H1 (cell line): Measurements from ENCODE around the gene CEACAM8.
"Not testable (repeated sequence)": the region's sequence is repeated elsewhere in the genome, so short reads cannot be mapped to it uniquely, and the experiment has no call there.

Experiments used
- EP300 ChIP-seq, 2 experiments: IDR thresholded peaks; 1 replicate in 1 of 2; 2 replicates in 1 of 2; pipeline ENCODE4 v1.6.1; 2011 to 2012; ENCODE audit warnings: low read depth in 2 of 2, low read length in 2 of 2, mild to moderate bottlenecking in 2 of 2, borderline replicate concordance in 1 of 2, inconsistent platforms in 1 of 2, moderate library complexity in 1 of 2
- EZH2 ChIP-seq: fragments of 200-600 bp; sonication (generic); IDR thresholded peaks from 2 replicates; pipeline ENCODE4 v1.7.1; 2012; ENCODE audit warnings: low read depth, mild to moderate bottlenecking, moderate library complexity, low read length, inconsistent platforms; ENCODE audit not compliant: severe bottlenecking
- MAFK ChIP-seq: IDR thresholded peaks from 2 replicates; pipeline ENCODE4 v1.6.1; 2012; ENCODE audit warnings: low read depth, mild to moderate bottlenecking, improper control_type of control experiment, low read length
- NRF1 ChIP-seq: IDR thresholded peaks from 2 replicates; pipeline ENCODE4 v1.6.1; 2011; ENCODE audit warnings: mild to moderate bottlenecking, low read depth, low read length, improper control_type of control experiment
- POLR2AphosphoS5 ChIP-seq: IDR thresholded peaks from 2 replicates; pipeline ENCODE4 v1.6.1; 2011; ENCODE audit warnings: low read depth, low read length
- RAD21 ChIP-seq, 2 experiments: IDR thresholded peaks in 1 of 2; conservative IDR thresholded peaks in 1 of 2; 2 replicates each; pipeline ENCODE4 v1.6.1; 2011; ENCODE audit warnings: low read depth in 2 of 2, low read length in 2 of 2, improper control_type of control experiment in 1 of 2, inconsistent platforms in 1 of 2, mild to moderate bottlenecking in 1 of 2, moderate library complexity in 1 of 2
- SP2 ChIP-seq: IDR thresholded peaks from 2 replicates; pipeline ENCODE4 v1.6.1; 2012; ENCODE audit warnings: mild to moderate bottlenecking, low read length, inconsistent platforms
- TF ChIP-seq, protein P1 (sequence below): IDR thresholded peaks from 2 replicates; pipeline ENCODE4 v1.6.1; 2011; ENCODE audit warnings: low read depth, mild to moderate bottlenecking, low read length; ENCODE audit not compliant: insufficient read depth
- TF ChIP-seq, protein P2 (sequence below), 3 experiments: IDR thresholded peaks; 1 replicate in 2 of 3; 2 replicates in 1 of 3; pipeline versions ENCODE4 v1.5.1 to v1.6.1; 2011; ENCODE audit warnings: low read length in 3 of 3, mild to moderate bottlenecking in 3 of 3, inconsistent platforms in 2 of 3, low read depth in 1 of 3, moderate library complexity in 1 of 3; ENCODE audit not compliant: insufficient read depth in 1 of 3; ENCODE audit errors: control extremely low read depth in 1 of 3
- TF ChIP-seq, protein P3 (sequence below): IDR thresholded peaks from 2 replicates; pipeline ENCODE4 v1.6.1; 2012; ENCODE audit warnings: inconsistent platforms

DNA sequence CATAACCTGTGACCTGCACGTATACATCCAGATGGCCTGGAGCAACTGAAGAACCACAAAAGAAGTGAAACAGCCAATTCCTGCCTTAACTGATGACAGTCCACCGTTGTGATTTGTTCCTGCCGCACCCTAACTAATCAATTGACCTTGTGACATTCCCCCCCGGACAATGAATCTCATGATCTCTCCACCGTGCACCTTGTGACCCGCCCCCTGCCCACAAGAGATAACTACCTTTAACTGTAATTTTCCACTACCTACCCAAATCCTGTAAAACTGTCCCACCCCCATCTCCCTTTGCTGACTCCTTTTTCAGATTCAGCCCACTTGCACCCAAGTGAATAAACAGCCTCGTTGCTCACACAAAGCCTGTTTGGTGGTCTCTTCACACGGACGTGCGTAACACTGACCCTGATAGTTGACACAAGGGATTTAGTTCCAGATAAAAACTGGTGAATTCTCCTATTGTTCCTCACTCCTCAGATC lies 37.3 kb downstream of the CEACAM8 start:
- TF ChIP-seq, protein P1, sequence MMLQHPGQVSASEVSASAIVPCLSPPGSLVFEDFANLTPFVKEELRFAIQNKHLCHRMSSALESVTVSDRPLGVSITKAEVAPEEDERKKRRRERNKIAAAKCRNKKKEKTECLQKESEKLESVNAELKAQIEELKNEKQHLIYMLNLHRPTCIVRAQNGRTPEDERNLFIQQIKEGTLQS = not testable (repeated sequence)
- TF ChIP-seq, protein P2, sequence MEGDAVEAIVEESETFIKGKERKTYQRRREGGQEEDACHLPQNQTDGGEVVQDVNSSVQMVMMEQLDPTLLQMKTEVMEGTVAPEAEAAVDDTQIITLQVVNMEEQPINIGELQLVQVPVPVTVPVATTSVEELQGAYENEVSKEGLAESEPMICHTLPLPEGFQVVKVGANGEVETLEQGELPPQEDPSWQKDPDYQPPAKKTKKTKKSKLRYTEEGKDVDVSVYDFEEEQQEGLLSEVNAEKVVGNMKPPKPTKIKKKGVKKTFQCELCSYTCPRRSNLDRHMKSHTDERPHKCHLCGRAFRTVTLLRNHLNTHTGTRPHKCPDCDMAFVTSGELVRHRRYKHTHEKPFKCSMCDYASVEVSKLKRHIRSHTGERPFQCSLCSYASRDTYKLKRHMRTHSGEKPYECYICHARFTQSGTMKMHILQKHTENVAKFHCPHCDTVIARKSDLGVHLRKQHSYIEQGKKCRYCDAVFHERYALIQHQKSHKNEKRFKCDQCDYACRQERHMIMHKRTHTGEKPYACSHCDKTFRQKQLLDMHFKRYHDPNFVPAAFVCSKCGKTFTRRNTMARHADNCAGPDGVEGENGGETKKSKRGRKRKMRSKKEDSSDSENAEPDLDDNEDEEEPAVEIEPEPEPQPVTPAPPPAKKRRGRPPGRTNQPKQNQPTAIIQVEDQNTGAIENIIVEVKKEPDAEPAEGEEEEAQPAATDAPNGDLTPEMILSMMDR (IDR thresholded peaks at IDR 0.05; ENCODE audit: control extremely low read depth in 1 of 3, insufficient read depth in 1 of 3, low read depth in 1 of 3, low read length in 3 of 3) = not testable (repeated sequence)
- not testable (repeated sequence) for TF ChIP-seq MAFK; EZH2; SP2; NRF1; POLR2AphosphoS5; EP300 (IDR thresholded peaks at IDR 0.05; ENCODE audit: borderline replicate concordance in 1 of 2, low read depth in 2 of 2, low read length in 2 of 2); RAD21 (IDR thresholded peaks at IDR 0.05 in 1 of 2, conservative IDR thresholded peaks at IDR 0.05 in 1 of 2; ENCODE audit: low read depth in 2 of 2, low read length in 2 of 2)
- TF ChIP-seq, protein P3, sequence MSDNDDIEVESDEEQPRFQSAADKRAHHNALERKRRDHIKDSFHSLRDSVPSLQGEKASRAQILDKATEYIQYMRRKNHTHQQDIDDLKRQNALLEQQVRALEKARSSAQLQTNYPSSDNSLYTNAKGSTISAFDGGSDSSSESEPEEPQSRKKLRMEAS = not testable (repeated sequence)
